Small intestine (tissue), 7 donors: ENCODE results near the gene MAD2L1BP. TPM values are rescaled to one million over a fixed set of nuclear protein-coding genes. Genes with fewer than 3 reads are reported as not detected.

Experiments
- DNase-seq, 2 donors: peaks; one replicate each; pipeline versions ENCODE4 v3.0.0 to v3.0.0-alpha.2; 2013
- FAIRE-seq: peaks from 2 replicates; lab custom pipeline; 2012; peaks lifted over from hg19 to GRCh38; lab: Jason Lieb, UNC
- H3K27ac ChIP-seq, 3 donors: one replicate each; pipeline ENCODE4 v1.5.1; 2013; ENCODE audit warnings: low read length in 2 of 3, mild to moderate bottlenecking in 2 of 3, control low read depth in 1 of 3, inconsistent platforms in 1 of 3, low read depth in 1 of 3, moderate library complexity in 1 of 3
- H3K27me3 ChIP-seq, 3 donors: one replicate each; pipeline ENCODE4 v1.6.1; 2013; ENCODE audit warnings: low read length in 3 of 3, inconsistent platforms in 1 of 3; ENCODE audit not compliant: control insufficient read depth in 3 of 3, insufficient read depth in 3 of 3
- H3K36me3 ChIP-seq, 3 donors: one replicate each; pipeline ENCODE4 v1.6.1; 2013; ENCODE audit warnings: low read length in 3 of 3, inconsistent platforms in 1 of 3, low read depth in 1 of 3, mild to moderate bottlenecking in 1 of 3, moderate library complexity in 1 of 3; ENCODE audit not compliant: control insufficient read depth in 3 of 3, insufficient read depth in 2 of 3
- H3K4me1 ChIP-seq, 3 donors: one replicate each; pipeline ENCODE4 v1.6.1; 2013; ENCODE audit warnings: low read length in 2 of 3, inconsistent platforms in 1 of 3, low read depth in 1 of 3, mild to moderate bottlenecking in 1 of 3, moderate library complexity in 1 of 3; ENCODE audit not compliant: control insufficient read depth in 3 of 3, insufficient read depth in 2 of 3
- H3K4me3 ChIP-seq, 3 donors: one replicate each; pipeline ENCODE4 v1.5.1; 2013; ENCODE audit warnings: low read length in 3 of 3, control low read depth in 1 of 3, inconsistent platforms in 1 of 3, low read depth in 1 of 3, mild to moderate bottlenecking in 1 of 3, moderate library complexity in 1 of 3
- H3K9me3 ChIP-seq, 2 donors: one replicate each; pipeline ENCODE4 v1.6.1; 2013; ENCODE audit warnings: low read depth in 1 of 2, low read length in 1 of 2; ENCODE audit not compliant: control insufficient read depth in 2 of 2, insufficient read depth in 1 of 2
- WGBS, 3 donors: extraction: QIAGEN DNeasy Blood & Tissue Kit; methylation state at CpG; one replicate each; pipeline ENCODE4 v1.1.7; 2013; 5-methylcytosine and 5-hydroxymethylcytosine counted together
- polyA plus RNA-seq, 4 donors: library from polyadenylated mRNA; stranded (reverse) in 3 of 4; unstranded in 1 of 4; fragments of 200-250 nt in 3 of 4; fragments of 120-200 nt in 1 of 4; gene quantifications; one replicate each; pipeline versions ENCODE4 v1.2.1 to v1.2.3, GENCODE V29; 2013
- donor health status: healthy with polysubstance abuse.
- donor health status: control.
- donor health status: control.
- donor health status: Bipolar disorder and iron deficiency.
- donor health status: healthy.

Gene MAD2L1BP
- polyA plus RNA-seq, 4 donors = 29.1 to 59.4 (median 46.3) TPM

DNA sequence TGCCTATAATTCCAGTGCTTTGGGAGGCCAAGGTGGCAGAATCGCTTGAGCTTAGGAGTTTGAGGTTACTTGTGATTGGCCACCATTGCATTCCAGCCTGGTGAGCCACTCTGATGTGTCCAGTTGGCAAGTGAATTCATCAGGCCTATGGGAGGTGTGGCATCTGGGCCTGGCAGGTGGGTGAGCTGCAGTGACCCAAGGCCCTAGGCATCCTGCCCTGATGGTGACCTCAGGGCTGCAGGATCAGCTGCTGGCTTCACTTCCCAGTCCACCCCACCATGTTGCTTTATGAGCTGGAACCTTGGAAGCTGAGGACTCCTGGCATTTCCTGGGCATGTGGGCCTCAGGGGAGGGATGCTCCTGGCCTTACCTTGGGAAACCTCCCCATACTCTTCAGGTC lies 29.7 kb downstream of the MAD2L1BP start:
- no peak overlapping the region for H3K4me3 ChIP-seq
- no peaks in the 10 kb centered on the region for H3K27me3 ChIP-seq
- peaks cover 0 to 13% of the 10 kb centered on the region in 2 donors for H3K9me3 ChIP-seq
- no peak for DNase-seq
- 88 to 95% (median 92%) methylated on average over 1 of the region's 1 CpG for WGBS, 3 donors
- H3K4me1 ChIP-seq = peaks cover 0 to 23% (median 0%) of the 10 kb centered on the region in 3 donors
- no peak overlapping the region for H3K27ac ChIP-seq
- no peak for FAIRE-seq
- H3K36me3 ChIP-seq = peaks cover 0 to 18% (median 0%) of the 10 kb centered on the region in 3 donors

DNA sequence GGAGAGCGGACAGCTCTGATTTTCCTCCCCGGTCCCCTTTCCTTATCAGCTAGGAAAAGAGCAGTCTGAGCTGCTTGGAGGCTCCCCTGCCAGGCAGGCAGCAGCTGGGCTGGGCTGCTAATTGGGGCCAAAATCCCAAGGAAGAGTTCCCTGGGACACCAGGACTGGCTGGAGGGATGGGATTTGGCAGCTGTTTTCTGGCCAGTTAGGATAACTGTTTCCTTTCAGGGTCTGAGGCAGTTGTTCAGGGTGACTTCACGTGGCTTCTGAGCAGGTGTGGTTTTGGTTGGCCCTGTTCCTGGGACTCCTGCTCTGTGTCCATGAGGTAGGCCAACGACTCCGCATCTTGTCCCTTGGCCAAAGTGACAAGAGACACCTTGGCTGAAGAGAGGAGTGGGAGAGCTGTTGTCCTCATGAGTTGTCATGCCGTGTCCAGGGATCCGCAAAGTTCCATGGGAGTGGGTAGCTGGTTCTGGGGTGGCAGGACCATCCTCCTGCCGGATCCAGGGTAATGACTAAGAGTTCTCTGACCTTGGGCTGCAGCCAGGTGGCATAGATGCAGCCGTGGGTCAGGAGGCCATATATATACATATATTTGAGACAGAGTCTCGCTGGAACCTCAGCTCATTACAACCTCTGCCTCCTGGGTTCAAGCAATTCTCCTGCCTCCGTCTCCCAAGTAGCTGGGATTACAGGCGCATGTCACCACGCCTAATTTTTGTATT lies 30.7 kb downstream of the MAD2L1BP start:
- Histone ChIP-seq H3K27ac (no peak overlapping the region), H3K9me3 (peaks cover 0 to 4% of the 10 kb centered on the region in 2 donors), H3K4me1 (peaks cover 0 to 23% (median 0%) of the 10 kb centered on the region in 3 donors), H3K27me3 (no peaks in the 10 kb centered on the region), H3K4me3 (no peak overlapping the region), H3K36me3 (peaks cover 0 to 28% (median 0%) of the 10 kb centered on the region in 3 donors)
- no peak for FAIRE-seq
- WGBS, 3 donors = 51 to 70% (median 59%) methylated on average over 13 of the region's 13 CpGs
- DNase-seq = no peak

DNA sequence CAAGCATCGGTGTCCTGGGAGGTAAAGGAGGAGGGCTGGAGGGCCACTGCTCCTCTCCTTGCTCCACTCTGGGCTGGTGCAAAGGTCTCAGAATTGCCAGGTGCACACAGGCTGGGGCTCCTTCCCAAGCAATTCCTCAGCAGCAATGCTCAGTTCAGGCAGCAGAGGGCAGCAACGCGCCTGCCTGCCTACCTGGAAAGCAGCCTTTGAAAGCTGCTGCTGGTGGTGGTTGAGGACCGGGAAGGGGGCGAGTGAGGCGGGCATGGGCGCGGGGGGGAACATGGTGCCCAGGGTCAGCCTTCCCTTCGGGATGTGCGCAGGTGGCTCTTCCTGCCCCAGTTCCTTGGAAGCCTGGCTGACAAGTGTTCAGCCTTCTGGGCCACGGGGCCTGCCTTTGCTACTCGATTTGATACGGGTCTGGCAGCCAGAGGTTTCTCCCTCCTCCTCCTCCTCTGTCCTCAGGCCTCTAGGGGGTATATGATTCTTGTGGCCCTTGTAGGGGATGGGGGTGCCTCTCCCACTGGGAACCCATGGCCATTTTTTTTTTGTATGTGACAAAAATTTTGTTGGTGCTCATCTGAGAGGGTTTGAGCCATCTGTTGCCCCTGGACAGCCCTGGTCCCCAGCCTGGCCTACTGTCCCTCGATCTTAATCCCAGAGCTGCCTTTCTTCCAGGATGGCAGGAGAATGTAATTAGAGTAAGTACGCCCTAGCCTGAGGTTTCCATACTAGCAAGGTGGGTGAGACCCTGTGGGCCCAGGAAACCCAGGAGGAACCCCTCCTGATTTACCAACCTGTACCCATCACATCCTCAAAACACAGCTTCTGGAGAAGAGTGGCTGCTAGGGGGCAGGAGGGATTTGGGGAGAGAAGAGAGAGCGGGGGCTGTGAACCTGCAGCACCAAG lies 31.9 kb downstream of the MAD2L1BP start:
- Histone ChIP-seq H3K4me1 (peaks cover 0 to 34% (median 0%) of the 10 kb centered on the region in 3 donors), H3K27me3 (no peaks in the 10 kb centered on the region), H3K9me3 (no peaks in the 10 kb centered on the region), H3K27ac (peak overlapping the region in 1 of 3 donors; percentile 11), H3K4me3 (no peak overlapping the region), H3K36me3 (peaks cover 0 to 39% (median 5%) of the 10 kb centered on the region in 3 donors)
- FAIRE-seq = no peak
- DNase-seq = peak; percentile 90 to 97
- 13 to 16% (median 14%) methylated on average over 15 to 16 of the region's 16 CpGs for WGBS, 3 donors

DNA sequence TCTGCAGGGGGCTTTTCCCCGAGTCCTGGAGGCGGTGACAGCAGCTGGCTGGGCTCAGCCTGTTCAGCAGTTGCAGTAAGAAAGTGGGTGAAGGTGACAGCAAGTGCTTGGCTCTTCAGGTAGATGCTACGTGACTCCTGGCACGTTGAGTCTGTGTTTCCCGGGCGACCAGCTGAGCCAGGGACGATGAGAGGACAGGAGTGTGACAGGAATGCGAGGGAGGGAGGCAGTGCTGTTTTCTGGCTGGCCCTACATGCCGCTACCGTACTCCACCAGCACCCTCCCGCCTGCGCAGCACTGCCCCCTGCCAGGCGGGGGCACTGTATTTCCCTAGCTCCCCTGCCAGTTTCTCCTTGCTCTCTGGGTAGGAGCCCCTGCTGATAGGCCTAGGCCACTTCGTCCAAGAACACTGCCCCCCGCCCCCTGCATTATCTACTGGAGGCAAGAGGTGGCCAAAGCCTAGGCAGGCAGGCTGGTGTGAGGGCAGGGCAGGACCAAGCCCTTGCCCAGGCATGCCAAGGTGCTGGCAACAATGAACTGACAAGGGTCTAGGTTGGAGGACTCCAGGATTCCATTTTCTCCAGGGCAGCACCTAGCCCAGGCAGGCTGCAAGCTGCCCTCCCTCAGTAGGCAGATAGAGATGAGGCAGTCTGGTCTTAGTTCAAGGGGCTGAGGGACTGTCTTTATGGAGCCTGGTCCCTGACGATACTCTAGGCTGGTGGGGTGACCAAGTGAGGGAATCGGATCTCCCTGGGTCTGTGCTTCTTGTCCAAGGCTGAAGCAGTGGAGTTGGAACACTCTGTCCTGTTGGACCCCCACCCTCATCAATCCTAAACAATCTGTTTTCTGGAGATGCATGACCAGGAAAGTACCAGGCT lies 32.8 kb downstream of the MAD2L1BP start:
- no peaks in the 10 kb centered on the region for H3K27me3 ChIP-seq
- 18 to 25% (median 19%) methylated on average over 17 of the region's 17 CpGs for WGBS, 3 donors
- peak overlapping the region in 1 of 3 donors; percentile 11 for H3K27ac ChIP-seq
- no peaks in the 10 kb centered on the region for H3K9me3 ChIP-seq
- H3K4me3 ChIP-seq = no peak overlapping the region
- peaks cover 0 to 39% (median 0%) of the 10 kb centered on the region in 3 donors for H3K4me1 ChIP-seq
- FAIRE-seq = no peak
- H3K36me3 ChIP-seq = peaks cover 0 to 44% (median 5%) of the 10 kb centered on the region in 3 donors
- peak; percentile 57 to 77 for DNase-seq

DNA sequence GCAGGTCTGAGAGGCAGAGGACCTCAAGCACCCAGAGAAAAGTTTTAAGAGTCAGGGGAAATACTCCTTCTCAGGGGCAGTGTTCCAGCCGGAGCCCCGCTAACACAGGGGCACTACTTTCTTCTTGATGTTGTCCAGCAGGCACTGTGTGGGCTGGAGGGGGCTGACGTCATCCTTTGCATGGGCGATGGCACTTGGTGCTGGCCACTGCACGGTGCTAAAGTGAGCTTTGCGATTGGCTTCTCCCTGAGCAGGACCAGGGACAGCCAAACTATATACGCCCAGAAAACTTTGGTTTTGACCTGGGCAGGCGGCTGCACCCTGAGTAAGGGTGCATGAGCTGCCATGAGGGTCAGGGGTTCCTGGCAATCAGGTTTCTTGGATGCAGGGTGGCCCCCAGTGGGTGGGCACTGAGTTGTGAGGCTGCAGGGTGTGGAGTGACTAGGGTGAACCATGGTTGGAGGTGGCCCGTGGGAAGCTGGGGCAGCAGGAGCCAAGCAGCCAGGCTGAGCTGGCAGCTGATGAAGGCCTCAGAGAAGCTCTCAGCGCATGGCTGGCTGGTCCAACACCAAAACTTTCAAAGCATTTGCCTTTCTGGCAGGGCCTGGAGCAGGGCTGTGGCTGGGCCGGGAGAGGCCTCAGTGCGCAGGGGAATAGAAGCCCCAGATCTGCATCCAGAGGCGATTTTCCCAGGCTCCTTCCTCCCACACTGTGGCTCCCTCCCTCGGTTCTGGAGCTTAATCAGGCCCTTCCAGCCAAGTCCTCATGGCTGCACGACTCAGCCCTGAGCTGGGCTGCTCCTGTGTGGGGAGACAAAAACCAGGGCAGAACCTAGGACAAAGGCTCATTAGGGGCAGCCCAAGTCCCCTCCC lies 33.6 kb downstream of the MAD2L1BP start:
- no peak overlapping the region for H3K4me3 ChIP-seq
- peak overlapping the region in 1 of 3 donors; percentile 34 for H3K27ac ChIP-seq
- H3K4me1 ChIP-seq = peaks cover 0 to 41% (median 0%) of the 10 kb centered on the region in 3 donors
- H3K9me3 ChIP-seq = no peaks in the 10 kb centered on the region
- no peak for DNase-seq
- H3K27me3 ChIP-seq = no peaks in the 10 kb centered on the region
- 62 to 80% (median 72%) methylated on average over 14 to 15 of the region's 15 CpGs for WGBS, 3 donors
- FAIRE-seq = no peak
- H3K36me3 ChIP-seq = peaks cover 0 to 53% (median 8%) of the 10 kb centered on the region in 3 donors

DNA sequence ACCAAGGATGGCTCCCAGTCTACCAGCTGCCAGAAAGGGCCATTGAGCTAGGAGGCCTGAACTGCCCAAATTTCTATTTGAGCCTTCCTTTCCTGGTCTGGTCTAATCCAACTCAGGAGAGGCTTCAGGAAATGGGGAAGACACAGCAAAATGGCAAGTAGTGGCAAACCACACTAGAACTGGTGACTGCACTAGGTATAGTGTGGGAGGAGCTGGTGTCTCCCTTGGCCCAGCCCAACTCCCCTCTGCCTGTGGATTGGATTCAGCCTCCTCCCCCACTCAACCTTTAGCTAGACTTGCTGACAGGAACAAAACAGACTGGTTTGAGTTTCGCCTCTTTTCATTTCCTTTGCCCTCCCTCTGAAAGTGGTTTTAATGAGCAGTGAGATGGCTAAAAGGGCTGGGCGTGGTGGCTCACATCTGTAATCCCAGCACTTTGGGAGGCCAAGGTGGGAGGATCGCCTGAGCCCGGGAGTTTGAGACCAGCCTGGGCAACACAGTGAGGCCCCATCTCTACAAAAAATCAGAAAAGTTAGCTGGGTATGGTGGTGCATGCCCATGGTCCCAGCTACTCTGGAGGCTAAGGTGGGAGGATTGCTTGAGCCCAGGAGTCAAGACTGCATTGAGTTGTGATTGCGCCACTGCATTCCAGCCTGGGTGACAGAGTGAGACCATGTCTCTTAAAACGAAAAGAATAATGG lies 34.4 kb downstream of the MAD2L1BP start:
- Histone ChIP-seq H3K4me3 (no peak overlapping the region), H3K36me3 (peaks cover 5 to 61% (median 8%) of the 10 kb centered on the region in 3 donors), H3K27me3 (no peaks in the 10 kb centered on the region), H3K27ac (peak overlapping the region in 1 of 3 donors; percentile 34), H3K4me1 (peaks cover 0 to 41% (median 0%) of the 10 kb centered on the region in 3 donors), H3K9me3 (no peaks in the 10 kb centered on the region)
- DNase-seq (no peak), FAIRE-seq (no peak)
- WGBS, 3 donors = 80 to 87% (median 83%) methylated on average over 6 of the region's 6 CpGs

DNA sequence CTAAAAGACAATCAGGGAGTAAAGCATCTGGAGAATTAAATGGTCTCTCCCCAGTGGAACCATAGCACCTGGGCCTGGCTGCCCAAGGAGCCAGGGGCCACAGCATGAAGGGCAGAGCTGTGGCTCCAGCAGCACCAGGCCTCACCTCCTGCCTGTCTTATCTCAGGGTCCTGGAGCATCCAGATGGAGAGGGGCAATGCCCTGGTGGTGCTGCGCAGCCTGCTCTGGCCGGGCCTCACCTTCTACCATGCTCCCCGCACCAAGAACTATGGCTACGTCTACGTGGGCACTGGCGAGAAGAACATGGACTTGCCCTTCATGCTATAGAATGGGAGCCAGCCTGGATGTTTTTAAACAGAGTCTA lies 35.0 kb downstream of the MAD2L1BP start:
- DNase-seq = no peak
- no peaks in the 10 kb centered on the region for H3K27me3 ChIP-seq
- H3K36me3 ChIP-seq = peaks cover 8 to 66% (median 10%) of the 10 kb centered on the region in 3 donors
- 95 to 99% (median 97%) methylated on average over 6 of the region's 6 CpGs for WGBS, 3 donors
- H3K27ac ChIP-seq = no peak overlapping the region
- peaks cover 0 to 41% (median 0%) of the 10 kb centered on the region in 3 donors for H3K4me1 ChIP-seq
- H3K4me3 ChIP-seq = no peak overlapping the region
- no peaks in the 10 kb centered on the region for H3K9me3 ChIP-seq
- FAIRE-seq = no peak
